ENCODE results near the gene CCPG1. TPM values are rescaled to one million over a fixed set of nuclear protein-coding genes. Genes with fewer than 3 reads are reported as not detected.

The CCPG1 gene
- total and polyA plus RNA-seq, 2 of the 13 experiments (the other 11 are each of a cell fraction or from before 2014, with no cell fraction given), result 16.1 to 19.5 TPM

DNA sequence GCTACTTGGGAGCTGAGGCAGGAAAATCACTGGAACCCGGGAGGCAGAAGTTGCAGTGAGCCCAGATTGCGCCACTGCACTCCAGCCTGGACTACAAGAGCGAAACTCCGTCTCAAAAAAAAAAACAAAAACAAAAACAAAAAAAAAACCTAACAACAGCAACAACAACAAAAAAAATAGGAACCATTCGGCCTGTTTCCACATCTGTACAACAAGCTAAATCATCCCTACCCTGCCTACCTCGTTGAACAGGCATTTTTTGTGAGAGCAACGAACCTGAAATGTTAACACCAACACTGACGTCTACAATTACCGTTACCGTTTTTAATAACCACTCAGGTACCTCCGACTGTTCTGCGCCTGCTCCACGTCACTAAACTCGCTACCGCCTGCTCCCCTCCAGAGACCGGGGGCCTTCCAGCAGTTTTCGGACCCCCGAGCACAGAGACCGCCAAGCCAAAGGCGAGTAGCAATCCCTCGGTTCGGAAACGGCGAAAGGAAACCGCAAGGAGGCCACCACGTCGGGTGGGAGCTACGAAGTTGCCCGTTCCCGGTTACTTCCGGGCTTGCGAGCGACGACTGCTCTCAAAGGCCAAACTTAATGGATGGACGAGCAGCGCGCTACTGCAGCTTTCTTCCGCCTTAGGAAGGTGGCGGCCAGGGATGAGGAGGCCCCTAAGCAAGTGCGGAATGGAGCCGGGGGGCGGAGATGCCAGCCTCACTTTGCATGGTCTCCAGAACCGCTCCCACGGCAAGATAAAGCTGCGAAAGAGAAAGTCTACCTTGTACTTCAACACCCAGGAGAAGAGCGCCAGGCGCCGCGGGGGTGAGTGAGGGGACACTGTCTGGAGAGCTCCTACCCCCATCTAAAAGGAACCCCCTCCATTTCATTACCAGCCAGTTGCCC, 89.3 kb downstream of the CCPG1 start, which contains the start of the genes PIGB and PIGBOS1 (continued):
- TF ChIP-seq ZNF891 (CRISPR knock-in tag; IDR thresholded peaks at IDR 0.05) (peak; percentile 96), ZMAT5 (CRISPR knock-in tag; IDR thresholded peaks at IDR 0.05; ENCODE audit: borderline replicate concordance, low read depth) (no peak), ZNF512 (CRISPR knock-in tag; IDR thresholded peaks at IDR 0.05) (no peak), TAF1 (CRISPR knock-in tag; IDR thresholded peaks at IDR 0.05) (peak; percentile 89), DMTF1 (CRISPR knock-in tag; IDR thresholded peaks at IDR 0.05) (0 out of 2 replicates have a peak, but pooled peaks have one; percentile 66), CCAR2 (optimal IDR thresholded peaks at IDR 0.05; ENCODE audit: low read depth, low read length) (no peak), MLX (CRISPR knock-in tag; IDR thresholded peaks at IDR 0.05) (no peak), KAT7 (CRISPR knock-in tag; IDR thresholded peaks at IDR 0.05; ENCODE audit: borderline replicate concordance) (peak; percentile 89), CC2D1A (CRISPR knock-in tag; IDR thresholded peaks at IDR 0.05) (0 out of 2 replicates have a peak, but pooled peaks have one; percentile 14), UBTF (CRISPR knock-in tag; IDR thresholded peaks at IDR 0.05) (peak; percentile 64; the same call in 1 of the 2 replicates), ZFX (CRISPR knock-in tag; IDR thresholded peaks at IDR 0.05; ENCODE audit: low read depth) (peak; percentile 93), BORCS8-MEF2B (CRISPR knock-in tag; IDR thresholded peaks at IDR 0.05) (0 out of 2 replicates have a peak, but pooled peaks have one; percentile 23), CBX1 (IDR thresholded peaks at IDR 0.05; ENCODE audit: low read depth) (peak; percentile 81), AHR (CRISPR knock-in tag; IDR thresholded peaks at IDR 0.05) (no peak)
- TF ChIP-seq, protein P1, sequence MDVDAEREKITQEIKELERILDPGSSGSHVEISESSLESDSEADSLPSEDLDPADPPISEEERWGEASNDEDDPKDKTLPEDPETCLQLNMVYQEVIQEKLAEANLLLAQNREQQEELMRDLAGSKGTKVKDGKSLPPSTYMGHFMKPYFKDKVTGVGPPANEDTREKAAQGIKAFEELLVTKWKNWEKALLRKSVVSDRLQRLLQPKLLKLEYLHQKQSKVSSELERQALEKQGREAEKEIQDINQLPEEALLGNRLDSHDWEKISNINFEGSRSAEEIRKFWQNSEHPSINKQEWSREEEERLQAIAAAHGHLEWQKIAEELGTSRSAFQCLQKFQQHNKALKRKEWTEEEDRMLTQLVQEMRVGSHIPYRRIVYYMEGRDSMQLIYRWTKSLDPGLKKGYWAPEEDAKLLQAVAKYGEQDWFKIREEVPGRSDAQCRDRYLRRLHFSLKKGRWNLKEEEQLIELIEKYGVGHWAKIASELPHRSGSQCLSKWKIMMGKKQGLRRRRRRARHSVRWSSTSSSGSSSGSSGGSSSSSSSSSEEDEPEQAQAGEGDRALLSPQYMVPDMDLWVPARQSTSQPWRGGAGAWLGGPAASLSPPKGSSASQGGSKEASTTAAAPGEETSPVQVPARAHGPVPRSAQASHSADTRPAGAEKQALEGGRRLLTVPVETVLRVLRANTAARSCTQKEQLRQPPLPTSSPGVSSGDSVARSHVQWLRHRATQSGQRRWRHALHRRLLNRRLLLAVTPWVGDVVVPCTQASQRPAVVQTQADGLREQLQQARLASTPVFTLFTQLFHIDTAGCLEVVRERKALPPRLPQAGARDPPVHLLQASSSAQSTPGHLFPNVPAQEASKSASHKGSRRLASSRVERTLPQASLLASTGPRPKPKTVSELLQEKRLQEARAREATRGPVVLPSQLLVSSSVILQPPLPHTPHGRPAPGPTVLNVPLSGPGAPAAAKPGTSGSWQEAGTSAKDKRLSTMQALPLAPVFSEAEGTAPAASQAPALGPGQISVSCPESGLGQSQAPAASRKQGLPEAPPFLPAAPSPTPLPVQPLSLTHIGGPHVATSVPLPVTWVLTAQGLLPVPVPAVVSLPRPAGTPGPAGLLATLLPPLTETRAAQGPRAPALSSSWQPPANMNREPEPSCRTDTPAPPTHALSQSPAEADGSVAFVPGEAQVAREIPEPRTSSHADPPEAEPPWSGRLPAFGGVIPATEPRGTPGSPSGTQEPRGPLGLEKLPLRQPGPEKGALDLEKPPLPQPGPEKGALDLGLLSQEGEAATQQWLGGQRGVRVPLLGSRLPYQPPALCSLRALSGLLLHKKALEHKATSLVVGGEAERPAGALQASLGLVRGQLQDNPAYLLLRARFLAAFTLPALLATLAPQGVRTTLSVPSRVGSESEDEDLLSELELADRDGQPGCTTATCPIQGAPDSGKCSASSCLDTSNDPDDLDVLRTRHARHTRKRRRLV (CRISPR knock-in tag; IDR thresholded peaks at IDR 0.05), result peak; percentile 99

Data from HepG2 (cell line).